HepG2 (cell line): Measurements from ENCODE around the gene TRIM67. TPM values are rescaled to one million over a fixed set of nuclear protein-coding genes. Genes with fewer than 3 reads are reported as not detected.

ENCODE experiments used
- ATAC-seq: fragments of 200-7000 bp; cut with Tn5 transposase; 3 replicates; pipeline ENCODE4 v1.9.1; 2020; ENCODE audit warnings: mild to moderate bottlenecking, moderate library complexity
- BruUV-seq: library from RNA; stranded (reverse); fragments of 400-500 nt; replicated peaks from 2 replicates; lab custom pipeline; 2021; lab: Mats Ljungman, UMichigan
- CTCF ChIA-PET: fragments of 300-600 bp; formaldehyde crosslinking; extraction: SDS; loops from one replicate; lab custom pipeline; 2021; ENCODE audit warnings: low total read pairs, inconsistent platforms, low intra/inter-chr PET ratio; lab: Yijun Ruan, JAX
- POLR2A ChIA-PET: fragments of 350-600 bp; sonication (Branson Sonifier 250); formaldehyde crosslinking; loops from one replicate; lab custom pipeline; 2020; ENCODE audit warnings: antibody characterized with exemption, inconsistent platforms; lab: Yijun Ruan, JAX
- DNase-seq: peaks from one replicate; pipeline ENCODE4 v3.0.0-alpha.2; 2015; ENCODE audit warnings: low spot score
- FAIRE-seq: peaks from 3 replicates; lab custom pipeline; 2011; peaks lifted over from hg19 to GRCh38; lab: Jason Lieb, UNC
- H2AFZ ChIP-seq: one replicate; pipeline ENCODE4 v1.6.1; 2011; ENCODE audit warnings: low read length, inconsistent platforms
- H3K27ac ChIP-seq: fragments of 300-600 bp; 3 replicates; pipeline ENCODE4 v1.8.0; 2011; ENCODE audit warnings: mixed run types, mild to moderate bottlenecking, mixed read lengths, low read length, inconsistent platforms; ENCODE audit not compliant: insufficient read depth; ENCODE audit errors: extremely low read length
- H3K27me3 ChIP-seq, 2 experiments: fragments of 200-600 bp in 1 of 2; 2 replicates in 1 of 2; 3 replicates in 1 of 2; pipeline versions ENCODE4 v1.6.0 to v1.8.0; 2011; ENCODE audit warnings: low read length in 2 of 2, mild to moderate bottlenecking in 2 of 2, moderate library complexity in 2 of 2, inconsistent platforms in 1 of 2; ENCODE audit not compliant: insufficient read depth in 2 of 2, control insufficient read depth in 1 of 2
- H3K36me3 ChIP-seq, 2 experiments: fragments of 200-600 bp in 1 of 2; replicated peaks in 1 of 2; 2 replicates in 1 of 2; 3 replicates in 1 of 2; pipeline versions ENCODE4 v1.5.1 to v1.8.0; 2011; ENCODE audit warnings: low read length in 2 of 2, inconsistent platforms in 1 of 2; ENCODE audit not compliant: insufficient read depth in 2 of 2, control insufficient read depth in 1 of 2
- H3K4me1 ChIP-seq: 2 replicates; pipeline ENCODE4 v1.5.1; 2012; ENCODE audit warnings: low read length, inconsistent platforms; ENCODE audit not compliant: insufficient read depth
- H3K4me2 ChIP-seq: 2 replicates; pipeline ENCODE4 v1.6.0; 2011; ENCODE audit warnings: low read depth, low read length, inconsistent platforms
- H3K4me3 ChIP-seq, 3 experiments: fragments of 200-600 bp in 1 of 3; sonication (generic), shearing (Covaris generic) in 1 of 3; replicated peaks in 1 of 3; 2 replicates each; pipeline ENCODE4 v1.5.1; 2011 to 2016; ENCODE audit warnings: low read length in 3 of 3, inconsistent platforms in 2 of 3, low read depth in 2 of 3, mild to moderate bottlenecking in 2 of 3, control low read depth in 1 of 3, mixed read lengths in 1 of 3; ENCODE audit not compliant: insufficient read depth in 1 of 3
- H3K79me2 ChIP-seq: one replicate; pipeline ENCODE4 v1.6.1; 2011; ENCODE audit warnings: low read length, inconsistent platforms; ENCODE audit not compliant: insufficient read depth
- H3K9ac ChIP-seq: 2 replicates; pipeline ENCODE4 v1.6.0; 2011; ENCODE audit warnings: mild to moderate bottlenecking, low read depth, low read length, inconsistent platforms; ENCODE audit not compliant: insufficient read depth
- H3K9me3 ChIP-seq: 2 replicates; pipeline ENCODE4 v1.5.1; 2012; ENCODE audit warnings: mild to moderate bottlenecking, low read length
- H4K20me1 ChIP-seq: 2 replicates; pipeline ENCODE4 v1.6.0; 2011; ENCODE audit warnings: inconsistent platforms, mild to moderate bottlenecking, low read length, moderate library complexity; ENCODE audit not compliant: insufficient read depth
- CEBPB ChIP-seq: IDR thresholded peaks from 2 replicates; pipeline ENCODE4 v1.6.1; 2011; ENCODE audit warnings: low read depth, low read length, improper control_type of control experiment, borderline replicate concordance
- ELF3 ChIP-seq: IDR thresholded peaks from 2 replicates; pipeline ENCODE4 v1.6.1; 2016; ENCODE audit warnings: missing genetic modification reagents, missing compliant biosample characterization
- EP300 ChIP-seq, 3 experiments: sonication (generic) in 1 of 3; formaldehyde crosslinking in 1 of 3; IDR thresholded peaks; 2 replicates each; pipeline versions ENCODE4 v1.5.1 to v1.6.1; 2011 to 2020; ENCODE audit warnings: low read depth in 2 of 3, low read length in 2 of 3, borderline replicate concordance in 1 of 3, improper control_type of control experiment in 1 of 3, mild to moderate bottlenecking in 1 of 3, missing genetic modification reagents in 1 of 3, moderate library complexity in 1 of 3
- GMEB2 ChIP-seq: IDR thresholded peaks from 2 replicates; pipeline ENCODE4 v1.6.1; 2016; ENCODE audit warnings: missing biosample characterization, missing genetic modification reagents, low read depth
- HNRNPLL ChIP-seq: fragments of 200-400 bp; formaldehyde crosslinking; IDR thresholded peaks from 2 replicates; pipeline ENCODE4 v1.6.1; 2017; ENCODE audit warnings: mild to moderate bottlenecking, low read depth, low read length; ENCODE audit not compliant: poor library complexity, severe bottlenecking
- KAT7 ChIP-seq: IDR thresholded peaks from 2 replicates; pipeline ENCODE4 v1.6.1; 2018; ENCODE audit warnings: borderline replicate concordance, missing compliant biosample characterization
- MAFF ChIP-seq: IDR thresholded peaks from 2 replicates; pipeline ENCODE4 v1.6.1; 2011; ENCODE audit warnings: low read depth, low read length, improper control_type of control experiment
- MLX ChIP-seq: IDR thresholded peaks from 2 replicates; pipeline ENCODE4 v1.6.1; 2016
- NFATC3 ChIP-seq: sonication (generic); formaldehyde crosslinking; IDR thresholded peaks from 2 replicates; pipeline ENCODE4 v1.5.1; 2020; ENCODE audit warnings: mild to moderate bottlenecking, missing genetic modification reagents
- TARDBP ChIP-seq: sonication (generic); formaldehyde crosslinking; IDR thresholded peaks from 2 replicates; pipeline ENCODE4 v1.8.0; 2022; ENCODE audit warnings: mild to moderate bottlenecking, missing genetic modification reagents
- ZBTB46 ChIP-seq: sonication (generic); formaldehyde crosslinking; IDR thresholded peaks from 2 replicates; pipeline ENCODE4 v1.4.0; 2020; ENCODE audit warnings: mild to moderate bottlenecking, missing genetic modification reagents, borderline replicate concordance
- ZNF580 ChIP-seq: IDR thresholded peaks from 2 replicates; pipeline ENCODE4 v1.6.1; 2016; ENCODE audit warnings: low read depth, borderline replicate concordance
- WGBS: methylation state at CpG from one replicate; pipeline ENCODE4 v1.1.6; 2017; ENCODE audit warnings: low lambda C conversion rate; 5-methylcytosine and 5-hydroxymethylcytosine counted together
- in situ Hi-C: cut with HindIII; loops from 2 replicates; pipeline ENCODE4 v1.10.0; 2017; ENCODE audit warnings: low pct_unique_long_range_greater_than_20kb; ENCODE audit not compliant: extremely low pct_ligation_motif_present
- intact Hi-C: fragments of 100-400 bp; cut with micrococcal nuclease; formaldehyde crosslinking; loops from one replicate; pipeline ENCODE4 v1.10.0; 2022; ENCODE audit not compliant: unreplicated experiment
- polyA plus RNA-seq, 8 experiments: library from polyadenylated mRNA; depleted of rRNA in 3 of 8; stranded (reverse) in 7 of 8; unstranded in 1 of 8; fragments of >200 nt; fragmentation: Illumina TruSeq in 4 of 8; extraction: Trizol in 4 of 8; gene quantifications; 2 replicates each; pipeline versions ENCODE4 v1.2.1 to v1.2.3, GENCODE V29; 2011 to 2016; ENCODE audit warnings: low read depth in 4 of 8, missing spikeins in 1 of 8, mixed read lengths in 1 of 8; ENCODE audit not compliant: insufficient read depth in 1 of 8
- total RNA-seq, 5 experiments: library from RNA; depleted of rRNA; stranded (reverse); fragments of >200 nt; fragmentation: Illumina TruSeq; extraction: Trizol; gene quantifications; 2 replicates each; pipeline ENCODE4 v1.2.3, GENCODE V29; 2016; ENCODE audit warnings: low read depth in 1 of 5

TRIM67 gene
- total and polyA plus RNA-seq, 2 of the 13 experiments (the other 11 are each of a cell fraction or from before 2014, with no cell fraction given), result not detected

GRCh38 chr1:231161667-231162296, at the start of gene TRIM67 (continued):
- TF ChIP-seq MAFF, result no peak
- peak; percentile 77 for TF ChIP-seq HNRNPLL
- TF ChIP-seq EP300 (IDR thresholded peaks at IDR 0.05; ENCODE audit: low read depth in 2 of 2, low read length in 2 of 2), result no peak
- TF ChIP-seq EP300 (CRISPR knock-in tag; IDR thresholded peaks at IDR 0.05; ENCODE audit: borderline replicate concordance), result no peak

GRCh38 chr1:231116738-231117137, 45.1 kb upstream of the TRIM67 start:
- H3K36me3 ChIP-seq, result no peaks in the 10 kb centered on the region
- no peak overlapping the region for H3K9ac ChIP-seq
- no TSS peak for BruUV-seq
- 0% methylated on average over 1 of the region's 1 CpG for WGBS
- H3K4me2 ChIP-seq, result no peak overlapping the region
- no peaks in the 10 kb centered on the region for H3K27me3 ChIP-seq
- TF ChIP-seq ZBTB46 (CRISPR knock-in tag), result no peak
- no peak for TF ChIP-seq MLX (CRISPR knock-in tag)
- TF ChIP-seq ZNF580, result no peak
- no peak for TF ChIP-seq KAT7 (CRISPR knock-in tag)
- TF ChIP-seq CEBPB, result no peak
- no peak for TF ChIP-seq TARDBP (CRISPR knock-in tag)
- no peak for TF ChIP-seq GMEB2 (CRISPR knock-in tag)
- TF ChIP-seq ELF3 (CRISPR knock-in tag), result no peak
- no peak for TF ChIP-seq NFATC3 (CRISPR knock-in tag)
- intact Hi-C loops (no loop called here), in situ Hi-C loops (no loop called here)
- H3K79me2 ChIP-seq, result no peaks in the 10 kb centered on the region
- H3K4me1 ChIP-seq, result no peaks in the 10 kb centered on the region
- CTCF ChIA-PET, result no interaction called here
- no peaks in the 10 kb centered on the region for H4K20me1 ChIP-seq
- ATAC-seq (no peak), FAIRE-seq (no peak), DNase-seq (no peak)
- H3K9me3 ChIP-seq, result no peaks in the 10 kb centered on the region
- no peak overlapping the region for H3K4me3 ChIP-seq
- no peak overlapping the region for H3K27ac ChIP-seq
- POLR2A ChIA-PET, result no interaction called here
- no peak overlapping the region for H2AFZ ChIP-seq
